Measurements from ENCODE around the gene USP11.

Gene USP11

DNA sequence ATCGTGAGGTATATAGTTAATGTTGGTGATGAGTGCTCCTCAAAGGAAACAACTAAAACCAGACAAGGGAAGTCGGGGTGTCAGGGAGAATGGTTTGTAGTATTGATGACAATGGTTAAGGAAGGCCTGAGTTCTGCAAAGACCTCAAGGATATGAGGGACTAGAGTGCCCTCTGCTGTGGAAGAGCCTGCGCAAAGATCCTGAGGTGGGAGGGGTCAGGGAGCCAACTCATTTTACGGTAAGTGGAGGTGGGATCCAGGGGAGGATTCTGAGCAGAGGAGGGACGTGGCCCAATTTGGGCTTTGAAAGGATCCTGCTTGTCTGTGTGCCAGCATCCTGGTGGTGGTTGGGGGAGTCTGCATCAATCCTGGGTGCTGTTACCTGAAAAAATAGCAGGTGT, 27.8 kb upstream of the USP11 start:
- no peak for DNase-seq (ENCODE audit: low read depth)

DNA sequence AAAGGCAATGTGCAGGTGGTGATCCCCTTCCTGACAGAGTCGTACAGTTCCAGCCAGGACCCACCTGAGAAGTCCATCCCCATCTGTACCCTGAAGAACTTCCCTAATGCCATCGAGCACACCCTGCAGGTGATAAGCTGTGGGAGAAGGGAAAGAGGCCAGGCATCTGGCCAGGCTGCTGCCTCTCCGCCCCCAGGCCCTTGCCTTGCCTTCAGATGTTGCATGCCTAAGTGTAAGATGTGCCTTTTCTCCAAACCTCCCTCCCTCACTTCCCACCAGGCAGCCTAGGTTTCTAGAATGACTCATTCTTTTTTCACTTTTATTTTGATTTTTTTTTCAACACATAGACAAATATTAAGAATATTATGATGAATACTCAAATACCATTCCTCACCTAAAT, 26.5 kb upstream of the USP11 start:
- DNase-seq (ENCODE audit: low read depth) = no peak

GRCh38 chrX:47208108-47208507, 24.7 kb upstream of the USP11 start:
- DNase-seq (ENCODE audit: low read depth) = no peak

DNA sequence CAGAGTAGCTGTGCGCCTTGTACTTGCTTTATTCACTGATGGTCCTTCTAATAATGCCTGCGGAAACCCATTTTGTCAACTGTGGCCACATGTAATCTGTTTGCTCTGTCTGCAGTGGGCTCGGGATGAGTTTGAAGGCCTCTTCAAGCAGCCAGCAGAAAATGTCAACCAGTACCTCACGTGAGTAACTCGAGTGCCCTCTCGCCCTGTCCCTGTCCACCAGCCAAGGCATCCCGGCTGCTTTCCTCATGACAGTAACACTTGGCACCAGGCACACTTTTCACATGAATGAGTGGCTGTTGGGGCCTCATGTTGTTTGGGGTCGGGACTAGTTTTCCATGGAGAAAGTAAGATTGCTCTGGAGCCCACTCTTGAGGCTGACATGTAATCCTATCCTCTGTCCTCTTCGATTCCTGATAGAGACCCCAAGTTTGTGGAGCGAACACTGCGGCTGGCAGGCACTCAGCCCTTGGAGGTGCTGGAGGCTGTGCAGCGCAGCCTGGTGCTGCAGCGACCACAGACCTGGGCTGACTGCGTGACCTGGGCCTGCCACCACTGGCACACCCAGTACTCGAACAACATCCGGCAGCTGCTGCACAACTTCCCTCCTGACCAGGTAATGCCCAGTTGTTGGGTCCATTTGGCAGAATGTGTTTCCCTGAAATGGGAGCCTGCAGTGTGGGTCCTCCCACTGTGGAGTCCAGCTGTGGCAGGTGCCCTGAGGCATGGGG, 23.1 kb upstream of the USP11 start:
- DNase-seq (ENCODE audit: low read depth) = no peak

GRCh38 chrX:47210661-47211425, 22.0 kb upstream of the USP11 start:
- no peak for DNase-seq (ENCODE audit: low read depth)

- DNase-seq (ENCODE audit: low read depth) = no peak
Observed at GRCh38 chrX:47212381-47213293, 20.2 kb upstream of the USP11 start.

- DNase-seq (ENCODE audit: low read depth) = no peak
Observed at GRCh38 chrX:47214435-47215077, 18.3 kb upstream of the USP11 start.

GRCh38 chrX:47215291-47215900, 17.4 kb upstream of the USP11 start:
- DNase-seq (ENCODE audit: low read depth) = no peak

- DNase-seq (ENCODE audit: low read depth) = no peak
Observed at GRCh38 chrX:47216393-47216925, 16.4 kb upstream of the USP11 start.

DNA sequence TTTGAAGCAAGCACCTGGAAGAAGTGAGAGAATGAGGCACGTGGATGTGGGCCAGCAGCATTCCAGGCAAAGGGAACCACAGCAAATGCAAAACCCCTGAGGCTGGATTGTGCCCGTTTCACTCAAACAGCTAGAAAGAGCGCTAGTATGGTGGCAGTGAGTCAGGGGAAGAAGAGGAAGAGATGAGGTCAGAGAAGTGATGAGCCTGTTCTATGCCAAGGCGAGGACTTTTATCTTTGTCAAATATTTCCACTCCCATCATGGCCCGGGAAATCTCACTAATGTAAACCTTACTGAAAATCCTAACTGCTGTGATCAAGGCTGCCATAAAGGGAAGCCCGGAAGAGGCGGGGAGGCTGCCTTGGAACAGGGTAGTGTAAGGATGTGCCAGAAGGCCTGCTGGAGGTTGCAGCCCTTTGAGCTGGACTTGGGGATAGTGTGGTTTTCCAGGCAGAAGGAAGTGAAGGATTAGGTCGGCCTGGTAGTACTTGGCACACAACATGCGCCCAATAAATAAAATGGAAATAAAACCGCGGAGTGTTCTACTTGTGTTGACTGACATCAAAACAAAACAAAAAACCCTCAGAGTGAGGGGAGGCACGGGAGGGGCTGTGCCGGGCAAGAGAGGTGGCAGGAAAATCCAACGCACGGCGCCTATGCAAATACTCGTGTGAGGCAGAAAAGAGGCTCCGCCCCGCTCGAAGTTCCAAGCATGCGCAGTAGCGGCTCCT, 15.5 kb upstream of the USP11 start:
- no peak for DNase-seq (ENCODE audit: low read depth)

DNA sequence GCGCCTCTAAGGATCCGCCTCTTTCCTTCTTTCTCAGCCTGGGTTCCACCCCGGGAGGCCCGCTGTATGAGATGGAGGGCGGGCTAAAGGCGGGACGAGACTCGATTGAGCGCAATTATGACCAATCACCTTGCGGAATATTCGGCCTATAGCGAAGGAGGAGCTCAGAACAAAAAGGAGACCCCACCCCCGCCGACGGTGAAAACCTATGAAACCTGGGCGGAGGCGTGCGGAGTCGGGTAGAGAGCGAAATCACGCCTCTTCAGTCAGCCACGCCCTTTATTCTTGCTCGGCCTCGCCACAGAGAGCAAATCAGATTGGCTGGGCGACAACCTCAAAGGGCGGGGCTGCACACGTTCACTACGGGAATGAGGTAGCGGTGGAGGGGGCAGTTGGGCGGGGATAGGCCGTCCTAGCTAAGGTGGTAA, 14.9 kb upstream of the USP11 start:
- DNase-seq (ENCODE audit: low read depth) = peak; percentile 82

- DNase-seq (ENCODE audit: low read depth) = peak; percentile 26
Observed at GRCh38 chrX:47218280-47218919, 14.4 kb upstream of the USP11 start, which contains the start of gene CDK16. Gene CDK16, plus strand, starts transcription at chrX:47218681. Its CDS starts 4,877 bp downstream, at chrX:47223558.

GRCh38 chrX:47218920-47219815, 13.6 kb upstream of the USP11 start:
- no peak for DNase-seq (ENCODE audit: low read depth)

DNA sequence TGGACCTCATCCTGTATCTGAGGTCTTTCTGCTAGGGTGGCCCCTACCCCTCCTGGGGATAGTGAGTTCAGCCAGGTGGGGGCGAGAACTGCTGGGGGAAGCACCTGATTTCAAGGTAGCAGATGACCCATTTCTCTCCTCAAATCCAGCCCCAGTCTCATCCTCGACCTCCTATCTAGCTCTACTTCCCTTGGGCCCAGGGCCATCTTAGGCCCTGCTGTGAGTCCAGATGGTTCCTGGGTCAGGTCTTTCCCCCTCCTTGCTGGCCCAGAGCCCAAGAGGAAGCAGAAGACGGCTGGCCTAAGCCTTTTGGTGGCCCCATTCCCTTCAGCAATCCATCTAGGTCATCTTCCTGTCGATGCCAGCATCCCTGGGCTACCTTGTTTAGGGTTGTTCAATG, 11.1 kb upstream of the USP11 start:
- DNase-seq (ENCODE audit: low read depth) = no peak

DNA sequence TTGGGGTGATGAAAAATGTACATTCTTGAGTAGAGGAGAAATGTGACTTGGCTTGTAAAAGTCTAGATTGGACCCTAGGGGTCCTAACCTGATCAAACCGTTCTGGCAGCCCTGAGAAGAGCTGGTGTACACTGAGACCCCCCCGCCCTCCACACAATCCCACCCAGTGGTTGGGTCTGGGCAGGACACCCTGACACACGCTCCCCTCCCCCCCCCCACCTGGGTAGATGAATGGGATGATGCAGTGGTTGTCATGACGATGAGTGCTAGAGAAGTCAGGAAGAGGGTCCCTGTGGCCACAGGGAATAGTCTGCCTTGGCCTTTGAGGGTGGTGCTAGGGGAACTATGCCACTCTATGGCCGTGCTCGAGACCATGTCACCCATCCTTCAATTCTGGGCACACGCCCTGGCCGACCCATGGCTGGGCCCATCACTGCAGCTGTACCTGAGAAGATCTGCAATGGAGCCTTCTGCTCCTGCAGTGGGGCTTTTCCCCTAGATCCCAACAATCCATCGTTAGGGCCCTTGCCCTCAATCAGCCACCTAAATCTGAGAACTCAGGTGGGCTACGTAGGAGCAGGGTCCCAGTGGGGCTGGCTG, 10.0 kb upstream of the USP11 start:
- DNase-seq (ENCODE audit: low read depth) = no peak

GRCh38 chrX:47223476-47224250, 9.1 kb upstream of the USP11 start:
- no peak for DNase-seq (ENCODE audit: low read depth)

DNA sequence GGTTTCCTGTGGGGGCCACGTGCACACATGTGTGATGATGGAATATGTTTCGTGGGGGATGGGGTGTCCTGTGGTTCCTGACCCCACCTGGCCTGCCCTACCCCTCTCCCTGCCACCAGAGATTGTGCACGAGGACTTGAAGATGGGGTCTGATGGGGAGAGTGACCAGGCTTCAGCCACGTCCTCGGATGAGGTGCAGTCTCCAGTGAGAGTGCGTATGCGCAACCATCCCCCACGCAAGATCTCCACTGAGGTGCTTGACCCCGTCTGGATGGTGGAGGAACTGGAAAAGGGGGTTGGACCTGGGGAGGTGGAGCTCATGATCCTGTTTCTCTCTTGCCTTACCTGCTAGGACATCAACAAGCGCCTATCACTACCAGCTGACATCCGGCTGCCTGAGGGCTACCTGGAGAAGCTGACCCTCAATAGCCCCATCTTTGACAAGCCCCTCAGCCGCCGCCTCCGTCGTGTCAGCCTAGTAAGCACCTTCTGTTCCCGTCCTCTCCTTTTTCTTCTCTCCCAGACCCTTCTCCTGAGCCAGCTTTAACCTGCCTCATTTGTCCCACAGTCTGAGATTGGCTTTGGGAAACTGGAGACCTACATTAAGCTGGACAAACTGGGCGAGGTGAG, 8.4 kb upstream of the USP11 start:
- DNase-seq (ENCODE audit: low read depth) = no peak

Measured in stimulated activated CD8-positive, alpha-beta memory T cell treated with anti-CD3 and anti-CD28 coated beads, Interleukin-7, amount 100 ng/mL, for 24 hours (primary cell).